SKM-1 (cell line): ENCODE data around the gene CNRIP1.

Experiments
- DNase-seq: peaks from one replicate; lab custom pipeline; 2025; ENCODE audit not compliant: unreplicated experiment; lab: John Stamatoyannopoulos, UW

The CNRIP1 gene

DNA sequence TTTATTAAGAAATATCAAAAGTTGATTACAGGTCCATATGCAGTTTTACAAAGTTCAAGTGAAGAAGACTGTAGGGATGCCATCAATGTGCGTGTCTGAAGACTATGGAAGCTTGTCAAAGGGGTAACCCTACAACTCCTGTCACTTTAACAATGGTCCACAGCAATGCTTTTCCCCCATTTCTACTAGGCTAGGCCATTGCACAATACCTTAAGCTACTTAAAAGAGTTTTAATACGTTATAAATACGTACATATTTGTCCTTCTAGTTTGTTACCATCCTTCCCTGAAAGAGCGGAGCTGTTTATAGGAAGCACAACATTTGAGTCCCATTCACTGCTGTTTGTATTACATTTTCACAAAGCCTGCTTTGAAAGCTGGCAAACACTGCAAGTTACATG, 26.7 kb downstream of the CNRIP1 start:
- no peak for DNase-seq

DNA sequence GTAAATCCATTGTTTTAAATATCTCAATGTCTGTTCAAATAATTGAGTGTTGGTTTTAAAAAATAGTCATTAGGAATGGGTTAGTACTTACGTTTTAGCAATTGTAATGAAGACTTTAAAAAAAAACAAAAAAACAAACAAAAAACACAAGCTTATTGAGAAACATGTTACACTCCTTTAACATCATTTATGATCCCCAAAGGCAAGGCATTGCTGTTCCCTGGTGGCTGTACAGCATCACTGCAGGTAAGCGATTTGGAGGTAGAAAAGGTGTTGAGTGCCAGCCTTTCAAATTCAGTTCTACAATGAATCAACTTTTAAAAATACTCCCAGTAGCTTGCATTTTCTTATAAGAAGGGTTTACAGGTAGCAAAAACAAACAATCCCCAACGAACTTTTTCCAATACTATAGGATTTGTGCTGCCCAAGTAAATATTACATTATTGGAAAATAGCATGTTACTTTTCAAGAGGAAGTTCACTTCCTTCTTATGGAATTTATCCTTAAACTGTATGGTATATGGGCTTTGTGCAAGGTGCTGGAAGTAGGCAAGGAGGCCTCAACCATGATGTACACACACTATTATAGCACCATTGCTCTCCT, 27.5 kb downstream of the CNRIP1 start:
- DNase-seq: peak; percentile 10

DNA sequence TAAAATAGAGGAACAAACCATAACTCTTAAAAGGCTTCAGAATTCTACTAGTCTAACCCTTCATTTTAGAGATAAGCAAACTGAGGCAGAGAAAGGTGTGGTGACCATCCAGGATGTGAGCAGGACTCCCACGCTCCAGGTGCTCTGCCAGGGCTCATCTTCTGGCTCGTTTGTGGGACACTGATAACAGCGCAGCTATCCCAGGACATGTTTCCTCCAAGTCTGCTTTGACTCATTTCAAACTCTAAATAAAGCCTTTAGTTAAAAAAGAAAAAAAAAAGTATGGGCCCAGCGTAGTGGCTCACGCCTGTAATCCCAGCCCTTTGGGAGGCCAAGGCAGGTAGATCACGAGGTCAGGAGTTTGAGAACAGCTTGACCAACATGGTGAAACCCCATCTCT, 28.4 kb downstream of the CNRIP1 start:
- no peak for DNase-seq

DNA sequence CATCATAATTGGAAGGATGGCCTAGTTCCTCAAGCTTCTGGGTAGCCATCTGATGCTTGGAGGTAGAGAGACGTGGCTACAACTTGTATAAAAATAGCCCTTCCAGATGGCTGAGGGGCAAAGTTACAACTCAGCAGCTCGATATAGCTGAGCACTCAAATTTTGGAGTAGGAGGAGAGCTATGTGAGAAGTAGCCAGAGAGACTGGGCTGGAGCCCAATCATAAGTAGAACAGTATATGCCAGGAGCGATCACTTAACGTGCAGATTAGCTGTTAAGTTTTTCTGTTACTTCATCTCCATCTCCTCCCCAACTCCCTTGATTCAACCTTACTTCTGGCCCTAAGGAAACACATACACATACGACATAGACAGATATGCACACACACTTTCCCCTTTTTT, 28.8 kb downstream of the CNRIP1 start:
- no peak for DNase-seq

DNA sequence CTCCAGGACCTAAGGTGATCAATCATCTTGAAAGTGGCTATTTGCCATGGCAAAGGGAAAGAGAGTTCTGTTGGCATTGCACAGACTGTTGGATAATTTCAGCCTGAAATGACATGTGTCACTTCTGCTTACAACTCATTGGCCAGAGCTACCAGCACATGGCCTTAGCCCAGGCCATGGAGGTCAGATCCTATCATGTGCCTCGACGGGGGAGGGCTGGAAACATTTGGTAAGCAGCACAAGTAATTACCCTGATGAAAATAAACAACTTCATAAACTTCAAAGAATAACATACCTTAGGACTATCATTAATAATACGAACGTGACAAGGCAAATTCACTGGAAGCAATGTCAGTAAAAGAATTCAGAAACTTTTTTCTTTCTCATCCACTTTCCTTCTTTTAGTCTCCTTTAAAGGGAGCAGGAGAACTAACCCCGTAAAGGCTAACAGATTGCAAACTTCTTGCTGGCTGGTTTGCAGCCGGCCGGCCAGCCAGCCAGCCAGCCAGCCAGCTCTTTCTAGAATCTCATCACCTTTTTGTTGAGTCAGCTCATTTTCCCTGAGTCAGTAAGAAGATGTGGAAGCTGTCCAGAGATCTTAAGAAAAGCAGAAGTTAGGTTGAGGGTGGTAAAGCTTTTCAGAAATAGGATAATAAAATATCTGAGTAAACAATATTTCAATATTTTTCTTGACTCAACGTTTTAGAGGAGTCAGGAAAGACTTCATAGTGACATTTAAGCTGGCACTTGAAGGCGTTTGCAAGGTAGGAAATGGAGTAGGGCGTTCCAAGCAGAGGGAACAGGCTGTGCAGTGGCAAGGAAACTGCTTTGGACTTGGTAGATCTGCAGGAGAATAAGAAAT, 31.9 kb downstream of the CNRIP1 start:
- peak; percentile 51 for DNase-seq

DNA sequence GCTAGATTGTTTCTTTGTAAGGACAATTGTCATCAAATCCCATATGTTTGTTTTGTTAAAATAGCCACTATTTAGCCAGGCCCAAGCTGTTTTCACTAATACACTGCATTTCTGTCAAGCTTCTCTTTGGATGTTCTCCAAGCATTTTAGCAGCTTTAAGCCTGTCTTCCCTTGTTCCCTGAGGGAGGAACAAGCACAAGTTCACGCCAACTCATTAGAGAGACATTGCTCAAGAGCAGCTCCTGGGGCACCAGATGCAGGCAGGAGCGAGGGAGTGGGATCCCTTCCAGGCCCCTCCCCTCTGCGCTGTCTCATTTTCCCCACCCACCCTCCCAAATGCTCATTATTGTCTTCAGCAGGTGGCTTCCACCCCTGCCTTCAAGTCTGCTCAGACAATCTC, 34.9 kb downstream of the CNRIP1 start:
- DNase-seq: no peak

DNA sequence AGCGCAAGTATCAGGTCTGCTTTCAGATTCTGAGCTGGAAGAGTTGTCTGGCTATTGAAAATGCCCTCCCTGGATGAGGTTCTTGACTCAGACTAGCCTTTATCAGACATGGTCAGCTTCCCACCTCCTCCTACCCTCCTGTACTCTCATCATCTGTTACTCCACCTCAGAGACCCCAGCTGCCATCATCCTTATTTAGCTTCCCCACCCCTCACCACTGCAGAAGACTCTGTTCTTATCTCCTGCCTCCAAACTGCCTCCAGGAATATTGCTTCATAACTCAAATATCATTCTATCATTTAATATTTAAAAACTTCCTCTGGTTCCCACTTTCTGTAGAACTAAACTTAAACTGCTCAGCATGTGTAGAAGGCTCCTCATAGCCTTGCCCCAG, 36.3 kb downstream of the CNRIP1 start:
- no peak for DNase-seq

DNA sequence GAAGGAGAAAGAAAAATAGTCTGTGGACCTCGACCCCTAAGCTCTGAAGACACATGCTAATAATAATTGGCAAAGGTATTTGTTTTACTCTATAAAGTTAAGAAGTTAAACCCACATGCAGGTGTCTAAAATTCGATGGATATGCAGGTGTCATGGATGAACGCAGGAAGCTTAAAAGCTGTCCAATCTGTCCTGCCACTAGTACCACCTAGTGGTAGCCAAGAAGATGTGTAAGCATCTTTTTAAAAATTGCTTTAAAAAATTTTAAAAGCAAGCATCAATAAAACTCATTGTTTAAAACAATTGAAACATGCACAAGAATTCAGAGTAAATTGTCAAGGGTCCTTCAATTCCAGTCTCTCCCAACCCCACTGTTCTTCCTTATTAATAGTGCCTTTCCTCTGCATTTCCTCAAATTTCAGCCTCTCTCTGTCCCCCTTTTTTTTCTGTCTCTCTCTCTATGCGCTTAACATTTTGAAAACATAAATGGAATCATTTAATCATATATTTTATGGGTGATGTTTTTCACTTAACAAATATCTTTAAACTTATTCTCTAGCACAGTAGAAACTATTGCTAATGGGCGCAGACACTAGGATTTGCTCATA, 36.8 kb downstream of the CNRIP1 start:
- DNase-seq: no peak

DNA sequence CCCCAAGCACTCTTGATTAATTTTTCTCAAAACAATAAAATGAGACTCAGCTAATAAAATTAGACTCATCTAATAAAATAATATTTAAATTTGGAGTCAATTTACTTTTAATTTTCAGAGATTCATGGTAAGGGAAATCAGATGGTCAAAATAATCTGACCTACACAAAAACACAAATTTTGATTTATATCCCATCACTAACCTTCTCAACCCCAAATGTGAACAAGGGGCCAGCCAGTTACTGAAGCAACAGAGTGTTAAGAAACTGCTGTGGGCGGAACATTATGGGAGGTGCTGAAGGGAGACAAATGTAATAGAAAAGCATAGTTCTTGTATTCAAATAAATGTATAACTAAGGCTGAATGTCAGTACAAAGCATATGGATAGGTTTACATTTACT, 39.0 kb downstream of the CNRIP1 start:
- no peak for DNase-seq

DNA sequence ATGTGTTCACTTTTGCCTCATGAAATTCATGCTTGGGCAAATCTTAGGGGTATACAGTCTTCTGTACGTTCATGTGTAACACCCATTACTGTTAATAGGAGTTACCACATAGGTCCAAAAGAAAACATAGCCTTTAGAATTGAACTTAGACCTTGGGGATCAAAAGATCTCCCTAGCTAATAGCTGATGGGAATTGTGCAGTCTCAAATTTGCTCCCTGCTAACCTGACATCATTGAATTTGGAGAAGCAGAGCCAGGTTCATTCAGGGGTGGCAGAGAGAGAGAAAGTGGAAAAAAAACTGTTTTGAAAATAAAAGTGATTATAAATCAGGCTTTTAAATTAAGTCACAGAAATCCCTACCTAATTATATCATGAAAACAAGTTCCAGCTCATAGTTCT, 39.4 kb downstream of the CNRIP1 start:
- DNase-seq: no peak

DNA sequence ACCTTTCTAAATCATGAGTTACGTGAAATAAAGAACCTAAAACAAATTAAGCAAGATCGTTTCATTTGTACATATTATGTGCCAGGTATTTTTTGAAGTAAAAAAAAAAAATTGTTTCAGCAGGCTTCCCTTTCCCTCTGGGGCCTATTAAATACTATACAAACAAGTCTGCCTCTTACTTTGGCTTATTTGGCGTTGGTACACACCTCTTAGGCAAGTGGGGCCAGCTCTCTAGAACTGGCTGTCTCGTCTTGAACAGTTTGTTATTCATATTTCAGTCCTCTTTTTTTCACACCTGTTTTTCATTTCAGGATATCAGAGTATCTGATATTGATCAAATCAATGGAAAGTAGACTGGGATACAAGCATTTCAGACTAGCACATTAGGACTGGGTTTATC, 40.1 kb downstream of the CNRIP1 start:
- DNase-seq: no peak

DNA sequence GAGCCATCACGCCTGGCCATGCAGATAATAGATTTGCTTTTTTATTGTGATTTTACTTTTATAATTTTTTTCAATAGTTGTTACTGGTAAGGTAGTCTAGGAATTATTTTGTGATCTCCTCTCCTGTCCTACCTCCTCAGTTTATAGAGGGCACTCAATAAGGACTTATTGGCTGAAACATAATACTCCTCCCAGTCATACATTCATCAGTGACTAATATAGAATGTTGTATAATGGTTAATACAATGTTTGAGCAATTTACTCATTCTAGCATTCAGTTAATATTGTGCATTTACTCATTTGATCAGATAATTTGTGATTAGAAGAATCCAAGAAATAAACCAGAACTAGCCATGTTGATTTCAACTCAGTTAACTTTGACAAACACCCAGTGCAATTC, 41.6 kb downstream of the CNRIP1 start:
- DNase-seq: no peak

DNA sequence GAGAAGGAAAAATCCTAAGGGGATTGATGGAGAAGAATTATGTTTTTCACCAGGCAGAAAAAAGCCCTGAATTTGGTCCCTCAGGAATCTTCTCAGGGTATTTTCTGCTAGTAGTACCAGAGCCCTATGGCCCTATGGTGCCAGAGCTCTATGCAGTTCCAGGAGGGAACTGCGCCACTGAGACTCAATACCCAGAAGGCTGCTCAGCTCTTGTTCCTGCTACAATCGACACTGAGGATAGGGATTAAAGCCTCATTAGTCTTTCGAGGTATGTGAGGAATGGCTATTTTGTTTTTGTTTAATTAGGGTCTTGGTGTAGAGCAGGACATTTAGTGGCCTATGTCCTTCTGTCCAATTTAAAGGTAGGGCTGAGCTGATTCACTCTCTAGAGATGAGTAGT, 45.7 kb downstream of the CNRIP1 start:
- DNase-seq: no peak

DNA sequence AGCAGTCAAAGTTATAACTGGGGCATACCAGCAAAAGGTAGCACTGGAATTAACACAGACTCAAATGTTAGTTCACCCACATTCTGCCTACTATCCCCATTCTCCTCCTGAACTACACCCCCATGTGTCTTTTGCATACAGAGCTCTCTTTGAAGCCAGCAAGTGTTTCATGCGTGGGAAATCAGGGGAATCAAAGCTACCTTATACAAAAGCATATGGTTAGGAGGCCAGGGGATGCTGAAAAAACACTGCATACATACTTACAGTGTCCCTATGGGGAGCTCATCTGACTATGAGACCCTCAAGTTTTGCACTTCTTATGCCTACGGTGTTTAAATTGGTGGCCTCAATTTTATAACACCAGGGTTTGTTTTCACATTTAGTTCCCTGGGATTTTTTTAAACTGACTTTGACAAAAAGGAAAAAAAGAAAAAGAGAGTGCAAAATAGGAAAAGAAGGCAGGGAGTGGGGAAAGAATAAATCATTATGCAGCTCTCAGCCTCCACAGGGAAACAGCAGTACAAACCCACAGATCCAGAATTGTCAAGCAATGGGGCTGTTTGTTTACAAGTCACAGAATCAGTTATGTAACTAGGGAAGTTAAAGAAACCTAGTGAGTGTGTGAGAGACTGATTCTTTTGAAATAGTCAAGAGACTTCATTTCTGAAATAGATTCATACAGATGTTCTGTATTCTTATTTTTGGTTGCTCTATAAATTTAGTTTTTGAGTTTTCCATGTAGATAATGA, 47.3 kb downstream of the CNRIP1 start:
- DNase-seq: no peak

DNA sequence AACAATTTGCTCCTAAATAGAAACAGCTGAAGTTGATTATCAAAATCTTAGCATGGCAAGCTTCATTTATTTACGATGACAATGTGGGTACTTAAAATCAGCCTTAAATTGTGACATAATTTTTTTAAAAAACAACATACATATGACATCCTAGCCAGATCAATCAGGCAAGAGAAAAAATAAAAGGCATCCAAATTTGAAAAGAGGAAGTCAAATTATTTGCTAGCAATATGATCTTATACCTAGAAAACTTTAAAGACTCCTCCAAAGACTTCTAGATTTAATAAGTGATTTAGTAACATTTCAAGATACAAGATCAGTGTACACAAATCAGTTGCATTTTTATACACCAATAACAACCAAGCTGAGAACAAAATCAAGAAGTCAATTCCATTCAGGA, 53.1 kb downstream of the CNRIP1 start:
- no peak for DNase-seq

DNA sequence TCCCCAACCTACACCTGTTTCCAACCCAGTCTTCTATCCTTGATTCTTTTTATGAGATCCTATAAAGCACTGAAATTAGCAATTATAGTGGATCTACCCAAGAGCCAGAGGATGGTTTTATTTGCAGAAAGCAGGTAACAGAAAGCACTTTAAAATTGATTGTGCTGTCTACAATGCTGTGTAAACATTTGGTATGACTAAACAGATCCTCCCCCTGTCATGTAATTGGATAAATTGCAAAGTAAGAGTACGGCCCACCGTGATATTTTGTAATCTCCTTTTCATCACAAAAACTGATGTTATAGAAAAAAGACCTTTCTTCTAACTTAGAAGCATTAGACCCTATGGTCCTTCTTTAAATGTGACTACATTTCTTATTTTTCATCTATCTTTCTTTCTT, 56.1 kb downstream of the CNRIP1 start:
- no peak for DNase-seq

DNA sequence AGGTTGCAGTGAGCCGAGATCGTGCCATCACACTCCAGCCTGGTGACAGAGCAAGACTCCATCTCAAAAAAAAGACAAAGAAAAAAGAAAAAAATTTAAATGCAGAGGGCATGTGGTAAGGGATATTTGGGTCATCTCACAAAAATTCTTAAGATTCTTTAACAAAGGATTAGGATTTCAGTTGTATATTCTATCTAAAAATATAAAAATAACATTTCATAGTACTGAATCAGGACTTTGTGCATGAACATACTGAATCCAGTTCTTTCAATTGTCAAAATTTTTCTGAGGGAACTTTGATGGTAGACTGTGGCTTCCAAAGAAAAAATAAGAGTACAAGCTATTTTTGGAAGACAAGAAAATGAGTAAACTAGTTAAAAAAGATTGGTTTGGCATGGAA, 60.9 kb downstream of the CNRIP1 start:
- no peak for DNase-seq

DNA sequence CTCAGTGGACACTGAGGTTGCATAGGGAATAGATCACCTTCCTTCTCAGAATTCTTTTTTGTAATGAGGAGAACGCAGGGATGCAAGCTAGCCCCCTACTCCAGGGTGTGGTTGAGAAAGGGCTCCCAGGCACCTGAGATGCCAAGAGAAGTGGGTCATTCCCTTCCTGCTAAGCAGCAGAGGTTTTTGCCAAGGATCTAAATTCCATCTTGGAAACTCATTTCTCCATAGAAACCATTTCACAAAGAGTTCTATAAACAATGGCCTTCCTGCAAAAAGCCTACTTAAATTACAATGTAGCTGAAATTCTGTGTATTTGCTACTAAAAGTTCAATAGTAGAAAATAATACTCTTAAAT, 63.7 kb downstream of the CNRIP1 start:
- DNase-seq: no peak

DNA sequence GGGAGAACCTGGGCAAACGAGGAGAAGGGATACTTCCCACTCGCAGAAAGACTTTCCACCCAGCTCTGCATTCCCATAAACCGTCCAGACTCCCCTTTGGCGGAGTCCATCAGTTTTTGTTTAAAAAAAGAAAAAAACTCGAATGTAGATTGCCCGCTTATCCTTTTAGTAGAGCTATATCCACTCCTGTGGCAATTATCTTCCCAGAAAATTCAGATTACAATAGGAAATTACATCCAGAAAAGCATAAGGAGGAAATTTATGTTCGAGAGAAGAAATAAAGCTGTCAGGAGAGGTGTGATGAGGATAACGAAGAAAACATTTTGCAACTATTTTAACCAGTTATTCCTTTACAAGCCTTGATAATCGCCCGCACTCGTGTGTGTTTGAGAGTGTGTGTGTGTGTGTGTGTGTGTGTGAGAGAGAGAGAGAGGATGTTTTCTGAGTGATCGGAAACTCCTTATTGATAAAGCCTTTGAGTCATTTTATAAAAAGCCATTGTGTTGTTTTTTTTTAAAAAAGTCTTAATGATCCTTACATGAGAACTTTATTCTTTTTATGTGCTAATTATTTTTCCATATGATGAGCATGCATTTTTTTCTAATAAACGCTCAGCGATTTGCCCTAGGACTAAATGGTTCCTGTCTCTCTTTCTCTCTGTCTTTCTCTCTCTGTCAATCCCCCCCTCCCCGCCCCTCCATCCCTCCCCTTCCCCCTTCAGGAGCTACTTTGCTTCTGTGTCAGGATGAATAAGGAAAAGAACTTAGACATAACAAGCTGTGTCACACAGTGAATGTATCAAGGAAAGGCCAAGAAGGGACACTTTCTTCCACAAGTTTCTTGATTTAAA, 66.3 kb downstream of the CNRIP1 start:
- no peak for DNase-seq

DNA sequence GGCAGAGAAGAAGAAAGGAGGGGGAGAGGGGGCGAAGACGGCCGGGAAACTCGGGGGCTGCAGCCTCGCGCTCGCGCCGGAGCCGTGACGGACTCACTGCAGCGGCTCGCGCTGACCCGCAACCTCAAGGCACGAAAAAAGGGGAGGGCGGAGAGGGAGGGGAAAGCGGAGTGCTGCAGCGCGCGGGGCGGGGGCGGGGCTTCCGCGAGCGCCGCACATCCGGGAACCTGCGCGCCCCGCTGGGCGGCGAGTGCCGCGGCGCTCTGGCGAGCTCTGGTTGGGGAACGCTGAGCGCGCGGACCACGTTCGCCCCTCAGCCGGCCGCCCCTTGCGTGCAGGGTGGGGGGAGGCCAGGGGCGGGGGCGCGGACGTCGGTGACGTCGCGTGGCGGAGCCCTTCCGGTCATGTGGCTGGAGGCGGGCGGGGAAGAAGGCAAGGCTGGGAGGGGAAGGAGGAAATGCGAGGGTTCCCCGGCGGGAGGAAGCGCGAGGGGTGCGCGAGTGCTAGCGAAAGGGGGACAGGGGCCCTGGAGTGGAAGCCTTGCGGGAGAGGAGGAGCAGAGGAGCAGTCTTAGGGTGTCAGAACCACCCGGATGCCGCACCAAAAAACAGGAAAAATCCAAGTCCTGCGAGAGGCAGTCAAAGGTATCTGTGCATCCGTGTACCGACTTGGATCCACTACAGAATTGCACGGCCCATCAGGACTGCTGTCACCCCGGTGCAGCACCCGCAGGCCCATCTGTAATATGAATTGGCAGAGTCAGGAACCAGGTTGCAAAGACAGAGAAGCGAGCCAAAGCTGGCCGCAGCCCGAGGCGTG, 67.1 kb downstream of the CNRIP1 start, which contains the start of gene PPP3R1:
TSS of gene PPP3R1 (minus strand) at position 133 of the 819 bp plus-strand sequence. CDS start 405 bp downstream, outside the sequence.
- peak; percentile 91 for DNase-seq
